Tibial artery (tissue), 4 donors: ENCODE data around the gene TMTC2.

Experiments
- DNase-seq, 2 donors: peaks; one replicate each; pipeline ENCODE4 v3.0.0-alpha.2; 2019
- H3K27ac ChIP-seq, 2 donors: fragments of 200-600 bp; sonication (generic) in 1 of 2; 1 replicate in 1 of 2; 2 replicates in 1 of 2; pipeline ENCODE4 v1.5.1; 2018 to 2019; ENCODE audit warnings: mild to moderate bottlenecking in 1 of 2
- H3K27me3 ChIP-seq, 2 donors: fragments of 200-600 bp; sonication (generic) in 1 of 2; one replicate each; pipeline versions ENCODE4 v1.5.1 to v1.6.0; 2016 to 2019
- H3K36me3 ChIP-seq, 3 donors: fragments of 200-600 bp; sonication (generic) in 2 of 3; one replicate each; pipeline ENCODE4 v1.5.1; 2016 to 2019; ENCODE audit warnings: mild to moderate bottlenecking in 2 of 3
- H3K4me1 ChIP-seq, 4 donors: fragments of 200-600 bp; sonication (generic) in 2 of 4; 1 replicate in 3 of 4; 2 replicates in 1 of 4; pipeline ENCODE4 v1.5.1; 2016 to 2019
- H3K4me3 ChIP-seq, 2 donors: fragments of 200-600 bp; sonication (generic) in 1 of 2; 1 replicate in 1 of 2; 2 replicates in 1 of 2; pipeline ENCODE4 v1.5.1; 2018 to 2019; ENCODE audit warnings: mild to moderate bottlenecking in 2 of 2
- H3K9me3 ChIP-seq, 3 donors: fragments of 200-600 bp; sonication (generic) in 1 of 3; one replicate each; pipeline ENCODE4 v1.5.1; 2016 to 2019
- CTCF ChIP-seq, 2 experiments: fragments of 200-600 bp in 1 of 2; fragments of 450-650 bp in 1 of 2; IDR thresholded peaks; one replicate each; pipeline ENCODE4 v1.5.1; 2017 to 2019; ENCODE audit warnings: antibody characterized with exemption in 2 of 2, mild to moderate bottlenecking in 1 of 2, moderate library complexity in 1 of 2
- intact Hi-C: fragments of 100-400 bp; cut with DNase I; formaldehyde crosslinking; loops from one replicate; pipeline ENCODE4 v1.15.0; 2023; ENCODE audit warnings: low total_unique reads

Gene TMTC2

GRCh38 chr12:82848845-82849244, 162.1 kb downstream of the TMTC2 start:
- no peak for TF ChIP-seq CTCF (IDR thresholded peaks at IDR 0.05)
- Histone ChIP-seq H3K9me3 (no peaks in the 10 kb centered on the region), H3K4me1 (no peaks in the 10 kb centered on the region), H3K27me3 (no peaks in the 10 kb centered on the region), H3K4me3 (no peak overlapping the region), H3K36me3 (no peaks in the 10 kb centered on the region), H3K27ac (no peak overlapping the region)
- no peak for DNase-seq
- intact Hi-C loops: no loop called here

DNA sequence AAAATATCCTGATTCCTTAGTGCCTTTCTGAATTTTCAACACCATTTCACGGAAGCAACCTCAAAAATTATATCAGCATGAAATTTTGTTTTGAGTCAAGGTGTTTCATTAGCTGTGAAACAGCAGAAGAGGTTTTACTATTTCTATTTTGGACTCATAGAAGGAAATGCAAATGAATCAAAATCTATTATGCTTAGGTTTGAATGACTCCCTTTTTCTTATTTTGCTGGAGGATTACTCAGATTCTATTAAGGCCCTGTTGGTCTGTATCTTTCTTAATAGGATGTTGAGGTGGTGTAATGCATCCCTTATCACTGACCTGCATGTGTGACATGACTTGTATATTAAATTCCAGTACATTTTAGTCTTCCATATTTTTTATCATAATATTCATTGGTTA, 165.8 kb downstream of the TMTC2 start:
- H3K9me3 ChIP-seq: no peaks in the 10 kb centered on the region
- H3K36me3 ChIP-seq: no peaks in the 10 kb centered on the region
- H3K4me1 ChIP-seq: no peaks in the 10 kb centered on the region
- H3K4me3 ChIP-seq: no peak overlapping the region
- no peaks in the 10 kb centered on the region for H3K27me3 ChIP-seq
- intact Hi-C loops: no loop called here
- H3K27ac ChIP-seq: no peak overlapping the region
- TF ChIP-seq CTCF (IDR thresholded peaks at IDR 0.05): no peak
- no peak for DNase-seq

DNA sequence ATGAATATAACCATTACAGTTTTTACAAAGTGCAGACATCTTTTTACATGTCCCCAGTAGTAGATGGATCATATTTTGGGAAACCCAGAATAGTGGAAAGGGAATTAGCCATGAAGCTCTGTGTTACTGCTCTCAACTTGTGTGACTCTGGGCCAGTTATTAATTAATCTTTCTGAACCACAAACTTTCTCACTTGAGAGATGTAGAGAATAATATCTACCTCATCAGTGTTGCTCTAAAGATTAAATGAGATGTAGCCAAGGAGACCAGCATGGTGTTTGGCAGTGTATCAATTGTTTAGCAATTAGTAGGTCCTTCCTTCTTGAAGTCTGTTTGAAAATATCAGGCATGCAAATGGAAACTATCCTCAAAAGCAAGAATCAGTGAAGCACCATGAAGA, 169.2 kb downstream of the TMTC2 start:
- H3K9me3 ChIP-seq: no peaks in the 10 kb centered on the region
- intact Hi-C loops: no loop called here
- H3K27me3 ChIP-seq: no peaks in the 10 kb centered on the region
- H3K4me1 ChIP-seq: no peaks in the 10 kb centered on the region
- H3K27ac ChIP-seq: no peak overlapping the region
- DNase-seq: no peak
- H3K4me3 ChIP-seq: no peak overlapping the region
- H3K36me3 ChIP-seq: no peaks in the 10 kb centered on the region
- TF ChIP-seq CTCF (IDR thresholded peaks at IDR 0.05): no peak

DNA sequence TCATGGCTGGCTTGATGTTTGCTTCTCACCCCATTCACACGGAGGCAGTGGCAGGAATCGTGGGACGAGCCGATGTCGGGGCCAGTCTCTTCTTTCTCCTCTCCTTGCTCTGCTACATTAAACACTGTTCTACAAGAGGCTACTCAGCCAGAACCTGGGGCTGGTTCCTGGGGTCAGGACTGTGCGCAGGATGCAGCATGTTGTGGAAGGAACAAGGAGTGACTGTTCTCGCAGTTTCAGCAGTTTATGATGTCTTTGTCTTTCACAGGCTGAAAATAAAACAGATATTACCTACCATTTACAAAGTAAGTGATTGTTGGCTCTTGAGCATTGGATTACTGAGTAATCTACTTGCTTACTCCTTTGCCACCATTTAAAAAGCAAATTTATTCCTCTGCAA, 170.6 kb downstream of the TMTC2 start:
- no peaks in the 10 kb centered on the region for H3K4me1 ChIP-seq
- no peak for TF ChIP-seq CTCF (IDR thresholded peaks at IDR 0.05)
- intact Hi-C loops: no loop called here
- no peaks in the 10 kb centered on the region for H3K36me3 ChIP-seq
- H3K27ac ChIP-seq: no peak overlapping the region
- H3K4me3 ChIP-seq: no peak overlapping the region
- H3K27me3 ChIP-seq: no peaks in the 10 kb centered on the region
- DNase-seq: no peak
- no peaks in the 10 kb centered on the region for H3K9me3 ChIP-seq

DNA sequence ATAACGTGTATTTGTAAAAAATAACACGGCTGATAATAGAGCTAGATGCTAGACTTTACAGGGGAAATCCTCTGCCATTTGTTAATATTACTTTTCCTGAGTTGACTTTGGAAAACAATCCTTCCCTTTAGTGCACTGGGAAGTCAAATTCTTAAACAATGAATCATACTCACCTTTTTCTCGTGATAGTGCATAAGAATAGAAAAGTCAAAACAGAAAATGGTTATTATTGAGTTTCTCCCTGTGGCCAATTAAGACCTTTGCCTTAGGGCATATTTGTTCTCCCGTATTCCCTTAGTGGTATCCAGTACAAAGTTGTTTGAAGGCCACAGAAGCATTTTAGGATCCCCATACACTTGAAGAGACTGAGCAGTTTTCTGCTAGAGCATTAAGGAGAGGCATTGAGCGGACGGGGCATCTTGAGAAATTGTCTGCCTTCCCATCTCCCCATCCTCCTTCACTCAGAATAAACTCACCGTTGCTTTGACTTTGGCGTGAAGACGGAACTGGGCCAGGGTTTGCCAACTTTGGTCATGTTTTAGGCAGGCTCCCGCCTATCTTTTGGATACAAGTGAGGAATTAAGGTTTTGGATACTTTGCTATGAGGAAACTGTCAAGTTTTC, 171.3 kb downstream of the TMTC2 start:
- Histone ChIP-seq H3K4me3 (no peak overlapping the region), H3K27me3 (no peaks in the 10 kb centered on the region), H3K4me1 (no peaks in the 10 kb centered on the region), H3K27ac (no peak overlapping the region), H3K9me3 (no peaks in the 10 kb centered on the region), H3K36me3 (no peaks in the 10 kb centered on the region)
- no peak for DNase-seq
- no peak for TF ChIP-seq CTCF (IDR thresholded peaks at IDR 0.05)
- intact Hi-C loops: no loop called here

DNA sequence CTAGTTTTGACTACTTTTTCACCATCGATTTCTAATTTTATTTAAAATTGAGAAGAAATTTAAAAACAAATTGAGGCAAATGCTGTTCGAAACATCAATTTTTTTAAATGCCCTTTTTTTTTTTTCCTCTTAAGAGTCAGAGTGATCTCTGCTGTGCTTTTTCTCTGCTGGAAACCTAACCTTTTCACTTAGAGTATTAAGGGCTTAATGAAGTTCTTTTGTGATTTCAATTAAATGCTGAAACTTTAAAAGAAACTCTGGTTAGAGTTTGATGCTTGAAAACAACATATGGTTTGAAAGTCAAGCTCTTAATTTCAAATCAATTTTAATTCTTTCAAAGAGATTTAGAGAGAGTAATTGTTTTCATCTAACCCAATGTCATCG, 171.8 kb downstream of the TMTC2 start:
- DNase-seq: no peak
- intact Hi-C loops: no loop called here
- Histone ChIP-seq H3K27ac (no peak overlapping the region), H3K9me3 (no peaks in the 10 kb centered on the region), H3K4me3 (no peak overlapping the region), H3K27me3 (no peaks in the 10 kb centered on the region), H3K36me3 (no peaks in the 10 kb centered on the region), H3K4me1 (no peaks in the 10 kb centered on the region)
- TF ChIP-seq CTCF (IDR thresholded peaks at IDR 0.05): no peak
